K562 (cell line): ENCODE data around the gene MOSPD2.

Experiments
- BRD4 ChIP-seq: fragments of 200-600 bp; sonication (generic); IDR thresholded peaks from 2 replicates; pipeline ENCODE4 v1.6.1; 2017; ENCODE audit warnings: inconsistent platforms
- CEBPB ChIP-seq: fragments of 450-650 bp; IDR thresholded peaks from 2 replicates; pipeline ENCODE4 v1.6.1; 2016; ENCODE audit warnings: missing genetic modification characterization, missing compliant biosample characterization
- CTCF ChIP-seq, 3 experiments: IDR thresholded peaks in 2 of 3; conservative IDR thresholded peaks in 1 of 3; 2 replicates each; pipeline ENCODE4 v1.5.1; 2011 to 2012; ENCODE audit warnings: low read length in 3 of 3, mild to moderate bottlenecking in 3 of 3, control low read depth in 2 of 3, improper control_type of control experiment in 1 of 3, inconsistent platforms in 1 of 3, low read depth in 1 of 3, mixed read lengths in 1 of 3, moderate library complexity in 1 of 3; ENCODE audit not compliant: insufficient read depth in 2 of 3
- HNRNPL ChIP-seq: fragments of 200-400 bp; formaldehyde crosslinking; IDR thresholded peaks from 2 replicates; pipeline ENCODE4 v1.6.1; 2017; ENCODE audit warnings: low read depth, mild to moderate bottlenecking, low read length
- NCOA4 ChIP-seq: fragments of 450-650 bp; IDR thresholded peaks from 2 replicates; pipeline ENCODE4 v1.6.1; 2018; ENCODE audit warnings: mild to moderate bottlenecking; ENCODE audit not compliant: partially characterized antibody
- NKRF ChIP-seq: fragments of 450-650 bp; IDR thresholded peaks from 2 replicates; pipeline ENCODE4 v1.6.1; 2016; ENCODE audit warnings: borderline replicate concordance
- POLR2AphosphoS5 ChIP-seq: IDR thresholded peaks from 2 replicates; pipeline ENCODE4 v1.6.1; 2011; ENCODE audit warnings: mild to moderate bottlenecking, low read depth, low read length, moderate library complexity; ENCODE audit not compliant: control insufficient read depth, insufficient read depth
- SMARCA4 ChIP-seq: fragments of 450-650 bp; IDR thresholded peaks from 2 replicates; pipeline ENCODE4 v1.6.1; 2016
- SP2 ChIP-seq: IDR thresholded peaks from 2 replicates; pipeline ENCODE4 v1.6.1; 2011; ENCODE audit warnings: mild to moderate bottlenecking, low read depth, low read length, moderate library complexity; ENCODE audit not compliant: poor library complexity, severe bottlenecking; ENCODE audit errors: extremely low read depth
- STAG1 ChIP-seq: sonication (generic); formaldehyde crosslinking; IDR thresholded peaks from 2 replicates; pipeline ENCODE4 v1.5.0; 2020; ENCODE audit warnings: missing genetic modification reagents, borderline replicate concordance
- U2AF1 ChIP-seq: fragments of 200-400 bp; formaldehyde crosslinking; optimal IDR thresholded peaks from 2 replicates; pipeline ENCODE3; 2017; ENCODE audit warnings: mild to moderate bottlenecking, low read depth, low read length, moderate library complexity
- ZBTB40 ChIP-seq, 2 experiments: fragments of 450-650 bp in 1 of 2; sonication (generic) in 1 of 2; formaldehyde crosslinking in 1 of 2; IDR thresholded peaks; 2 replicates each; pipeline versions ENCODE4 v1.7.1 to v1.9.0; 2016 to 2022; ENCODE audit warnings: inconsistent platforms in 1 of 2, mild to moderate bottlenecking in 1 of 2, missing genetic modification reagents in 1 of 2
- ZC3H4 ChIP-seq: sonication (generic); formaldehyde crosslinking; IDR thresholded peaks from 2 replicates; pipeline ENCODE4 v1.9.0; 2021; ENCODE audit warnings: missing genetic modification reagents, borderline replicate concordance

- TF ChIP-seq CEBPB (tag) (no peak), POLR2AphosphoS5 (no peak), NKRF (no peak), SP2 (no peak), STAG1 (CRISPR knock-in tag) (no peak), U2AF1 (no peak), HNRNPL (no peak), SMARCA4 (no peak), ZBTB40 (IDR thresholded peaks at IDR 0.05) (no peak), ZBTB40 (CRISPR knock-in tag; IDR thresholded peaks at IDR 0.05) (no peak), CTCF (IDR thresholded peaks at IDR 0.05 in 2 of 3, conservative IDR thresholded peaks at IDR 0.05 in 1 of 3; ENCODE audit: insufficient read depth in 2 of 3, low read depth in 1 of 3, low read length in 3 of 3) (no peak), ZC3H4 (CRISPR knock-in tag) (no peak), BRD4 (no peak), NCOA4 (no peak)
These were observed 21.7 kb upstream of the MOSPD2 start for GRCh38 chrX:14851526-14851925.
